Epithelial cell of esophagus (primary cell): Measurements from ENCODE around the gene SALL1.

Experiments used
- DNase-seq: peaks from one replicate; pipeline ENCODE4 v3.0.0; 2010; ENCODE audit warnings: low read depth
- H3K4me3 ChIP-seq: 2 replicates; pipeline ENCODE4 v1.5.1; 2011; ENCODE audit warnings: mild to moderate bottlenecking, low read length, control low read depth
- CTCF ChIP-seq: IDR thresholded peaks from 2 replicates; pipeline ENCODE4 v1.5.1; 2011; ENCODE audit warnings: low read depth, mild to moderate bottlenecking, low read length, control low read depth, inconsistent platforms; ENCODE audit not compliant: insufficient read depth; ENCODE audit errors: missing control alignments

Gene SALL1

GRCh38 chr16:51134269-51134812 lies 16.7 kb downstream of the SALL1 start:
- no peak overlapping the region for H3K4me3 ChIP-seq
- no peak for DNase-seq
- no peak for TF ChIP-seq CTCF

GRCh38 chr16:51133688-51134087 lies 17.4 kb downstream of the SALL1 start:
- no peak for DNase-seq
- no peak overlapping the region for H3K4me3 ChIP-seq
- no peak for TF ChIP-seq CTCF

GRCh38 chr16:51133183-51133582 lies 17.9 kb downstream of the SALL1 start:
- H3K4me3 ChIP-seq, result no peak overlapping the region
- TF ChIP-seq CTCF, result no peak
- DNase-seq, result no peak

GRCh38 chr16:51132490-51133115 lies 18.5 kb downstream of the SALL1 start:
- no peak for TF ChIP-seq CTCF

GRCh38 chr16:51131619-51132018 lies 19.5 kb downstream of the SALL1 start:
- no peak for TF ChIP-seq CTCF
- no peak overlapping the region for H3K4me3 ChIP-seq
- no peak for DNase-seq

More at GRCh38 chr16:51132490-51133115, 18.5 kb downstream of the SALL1 start:
- DNase-seq, result no peak
- no peak overlapping the region for H3K4me3 ChIP-seq

GRCh38 chr16:51129105-51129504 lies 22.0 kb downstream of the SALL1 start:
- DNase-seq, result no peak
- H3K4me3 ChIP-seq, result no peak overlapping the region
- TF ChIP-seq CTCF, result no peak

- no peak overlapping the region for H3K4me3 ChIP-seq
- no peak for TF ChIP-seq CTCF
- no peak for DNase-seq
These were observed 25.1 kb downstream of the SALL1 start for GRCh38 chr16:51125992-51126391.
